GM19438 (cell line): ENCODE measurements around the gene SLC16A4.
"Not testable (repeated sequence)": the region's sequence is repeated elsewhere in the genome, so short reads cannot be mapped to it uniquely, and the experiment has no call there.

Source experiments
- ATAC-seq: cut with Tn5 transposase; IDR thresholded peaks from one replicate; pipeline ENCODE4 v1.9.1; 2021; ENCODE audit warnings: low read depth; ENCODE audit not compliant: unreplicated experiment

SLC16A4 gene

DNA sequence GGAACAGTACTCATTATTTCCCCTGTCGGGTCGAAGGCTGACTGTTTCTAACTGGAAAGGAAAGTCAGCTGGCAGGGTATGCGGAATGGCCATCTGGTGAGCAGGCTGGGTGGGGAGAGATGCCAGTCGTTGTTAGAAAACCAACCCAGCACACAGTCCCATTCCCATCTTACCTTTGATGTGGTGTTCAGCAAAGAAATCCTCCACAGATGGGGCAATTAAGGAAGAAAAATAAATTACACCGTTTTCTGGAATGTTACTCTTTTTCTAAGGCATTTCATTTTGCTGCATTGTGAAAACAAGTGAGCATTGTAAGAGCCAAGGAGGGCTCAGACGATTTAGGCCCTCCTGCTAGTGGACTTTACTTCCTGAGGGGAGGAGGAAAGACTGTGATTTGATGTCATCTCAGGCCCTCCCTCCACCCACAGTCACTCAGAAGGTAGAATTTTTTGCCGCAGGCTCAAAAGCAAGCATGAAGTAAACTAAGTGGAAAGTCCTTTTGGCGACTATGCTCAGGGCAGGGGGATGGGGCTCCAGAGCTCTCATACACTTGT, at the start of gene SLC16A4:
TSS of gene SLC16A4 (minus strand) at position 335 of the 554 bp plus-strand sequence. CDS start 1,703 bp downstream, outside the sequence.
- no peak for ATAC-seq

DNA sequence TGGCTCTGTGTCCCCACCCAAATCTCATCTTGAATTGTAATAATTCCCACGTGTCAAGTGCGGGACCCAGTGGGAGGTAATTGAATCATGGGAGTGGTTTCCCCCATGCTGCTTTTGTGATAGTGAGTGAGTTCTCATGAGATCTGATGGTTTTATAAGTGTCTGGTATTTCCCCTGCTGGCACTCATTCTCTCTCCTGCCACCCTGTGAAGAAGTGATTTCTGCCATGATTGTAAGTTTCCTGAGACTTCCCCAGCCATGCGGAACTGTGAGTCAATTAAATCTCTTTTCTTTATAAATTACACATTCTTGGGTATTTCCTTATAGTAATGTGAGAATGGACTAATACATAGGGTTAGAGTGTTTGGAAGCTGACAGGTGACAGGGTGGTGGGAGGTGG, 49.0 kb upstream of the SLC16A4 start:
- ATAC-seq: not testable (repeated sequence)

GRCh38 chr1:110438893-110439292, 48.1 kb upstream of the SLC16A4 start:
- ATAC-seq: no peak

GRCh38 chr1:110437645-110438299, 46.9 kb upstream of the SLC16A4 start:
- not testable (repeated sequence) for ATAC-seq

DNA sequence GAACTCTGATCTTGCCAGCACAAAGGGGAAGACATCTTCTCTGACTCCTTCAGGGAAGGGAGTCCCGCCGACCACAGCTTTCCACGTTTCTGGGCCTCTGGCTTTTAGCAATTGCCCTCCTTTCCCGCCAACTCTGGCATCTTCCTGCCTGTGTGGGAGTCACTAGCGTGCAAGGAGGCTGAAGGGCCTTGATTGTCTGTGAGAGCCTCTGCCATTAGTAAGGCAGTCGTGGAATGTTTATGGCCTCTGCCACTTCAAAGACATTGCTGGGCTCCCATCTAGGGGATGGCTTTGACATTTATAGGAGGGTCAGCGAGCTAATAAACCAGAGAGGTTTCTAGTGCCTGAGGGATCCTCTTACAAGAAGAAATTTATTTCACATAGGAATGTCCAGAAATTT, 45.8 kb upstream of the SLC16A4 start:
- no peak for ATAC-seq

DNA sequence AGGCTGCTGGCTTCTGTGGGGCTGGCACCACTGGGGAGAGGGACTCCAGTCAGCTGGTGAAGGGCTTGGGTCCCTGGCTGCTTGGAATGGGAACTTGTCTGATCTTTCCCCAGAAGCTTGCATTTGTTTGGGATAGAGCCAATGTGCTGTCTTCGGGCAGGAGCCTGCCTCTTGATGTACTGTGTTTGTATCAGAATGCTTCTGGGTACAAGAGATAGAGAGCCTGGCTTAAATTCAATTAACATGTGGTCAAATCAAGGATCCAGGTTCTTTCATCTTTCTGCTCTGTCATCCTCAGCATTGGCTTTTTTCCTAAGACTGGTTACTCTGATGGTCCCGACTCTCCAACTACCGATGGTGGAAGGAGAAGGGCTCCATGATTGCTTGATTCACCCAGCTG, 44.1 kb upstream of the SLC16A4 start:
- ATAC-seq: no peak

- no peak for ATAC-seq
Observed at GRCh38 chr1:110433803-110434202, 43.0 kb upstream of the SLC16A4 start.

DNA sequence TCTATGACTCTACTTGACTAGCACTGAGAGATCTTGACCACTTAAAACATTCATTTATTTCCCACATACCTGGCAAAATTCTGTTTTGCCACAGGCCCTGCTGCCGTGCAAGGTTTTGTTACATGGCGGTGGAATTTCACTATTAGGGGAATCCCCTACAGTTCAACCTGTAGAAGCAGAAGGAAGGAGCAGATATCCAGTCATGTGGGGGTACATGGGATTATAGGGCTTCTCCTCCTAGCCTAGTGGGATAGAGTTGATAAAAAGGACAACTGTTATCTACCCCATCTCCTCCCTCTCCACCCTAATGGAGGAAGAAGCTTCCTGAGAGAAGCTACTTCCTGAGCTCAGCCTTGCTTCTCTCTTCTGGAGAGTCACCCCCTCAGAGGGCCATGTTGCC, 42.4 kb upstream of the SLC16A4 start:
- no peak for ATAC-seq

DNA sequence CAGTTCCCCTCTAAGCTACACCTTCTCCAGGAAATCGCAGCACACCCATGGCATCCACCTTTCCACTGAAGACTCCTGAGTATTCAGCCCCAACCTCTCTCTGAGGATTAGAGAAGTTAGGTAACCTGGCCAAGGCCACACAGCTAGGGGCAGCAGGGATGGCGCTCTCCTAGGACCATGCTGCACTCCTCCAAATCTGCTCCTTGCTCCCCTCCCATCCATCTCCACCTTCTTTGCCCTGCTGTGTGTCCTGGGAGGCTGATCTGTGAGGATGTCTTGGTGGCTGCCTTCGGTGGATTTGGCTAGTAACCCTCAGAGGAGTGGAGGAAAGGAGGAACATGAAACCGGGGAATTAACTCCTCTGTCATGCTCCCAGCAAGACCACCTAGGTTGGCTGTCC, 40.1 kb upstream of the SLC16A4 start:
- ATAC-seq: no peak

- ATAC-seq: no peak
Observed at GRCh38 chr1:110430366-110430765, 39.5 kb upstream of the SLC16A4 start.

DNA sequence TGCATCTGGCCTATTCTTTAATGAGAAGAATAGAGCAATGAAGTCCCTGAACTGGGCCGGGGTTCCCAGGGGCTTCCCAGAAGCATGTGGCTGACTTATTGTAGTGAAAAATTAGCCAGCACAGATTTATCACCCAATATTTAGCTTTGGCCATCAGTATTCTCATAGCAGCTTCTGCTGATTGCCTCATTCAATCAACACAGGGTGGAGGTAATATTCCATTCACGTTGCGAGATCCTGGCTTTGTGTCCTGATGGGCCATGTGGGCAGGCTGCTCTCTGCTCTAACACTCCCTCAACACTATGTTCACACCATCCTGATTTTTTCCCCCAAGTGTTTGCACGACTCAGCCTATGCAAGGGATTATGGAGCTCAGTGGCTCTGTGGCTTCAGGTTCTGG, 38.1 kb upstream of the SLC16A4 start:
- ATAC-seq: no peak

DNA sequence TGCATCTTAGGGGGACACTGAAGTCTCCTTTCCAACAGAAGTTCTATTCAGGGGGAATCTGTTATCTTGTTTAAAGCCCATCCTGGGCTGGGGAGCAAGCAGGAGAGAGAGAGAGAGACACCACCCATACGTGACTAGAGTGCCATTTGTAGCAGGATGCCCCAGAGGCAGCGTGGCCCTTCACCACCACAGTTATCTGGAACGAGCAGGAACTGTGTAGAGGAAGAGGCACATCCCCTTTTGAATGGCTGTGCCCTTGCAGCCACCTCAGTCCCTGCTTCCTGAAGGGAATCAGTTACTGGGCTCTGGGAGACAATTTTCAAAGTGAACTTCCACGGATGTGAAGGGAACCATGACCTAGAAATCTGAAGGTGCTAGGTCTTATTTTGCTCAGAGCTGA, 36.0 kb upstream of the SLC16A4 start:
- ATAC-seq: no peak

DNA sequence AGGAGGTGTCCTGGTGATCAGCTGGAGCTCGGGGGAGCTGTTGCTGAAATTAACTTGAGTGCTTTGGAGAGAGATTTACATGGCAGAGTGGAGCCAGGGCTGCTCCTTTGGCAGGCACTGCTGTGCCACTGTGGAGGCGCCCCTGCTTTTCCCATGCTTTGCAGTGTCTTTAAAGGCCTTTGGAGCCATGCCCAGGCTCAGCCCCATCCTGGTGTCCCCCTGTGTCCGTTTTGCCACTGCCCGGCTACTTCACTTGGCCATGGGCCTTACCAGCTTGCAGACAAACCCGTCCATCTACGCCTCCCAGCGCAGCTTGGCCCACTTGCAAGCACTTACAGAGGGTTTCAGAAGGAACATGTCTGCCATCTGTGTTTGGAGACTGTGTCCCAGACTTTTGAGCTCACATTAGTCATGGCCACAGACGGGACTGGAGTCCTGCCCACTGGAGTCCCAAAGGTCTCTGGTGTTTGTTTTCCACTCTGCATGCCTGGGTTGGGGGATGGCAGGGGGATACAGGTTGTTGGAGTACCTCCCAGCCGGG, 34.9 kb upstream of the SLC16A4 start:
- ATAC-seq: no peak

GRCh38 chr1:110424699-110425611, 34.1 kb upstream of the SLC16A4 start:
- ATAC-seq: no peak

GRCh38 chr1:110420874-110421793, 30.3 kb upstream of the SLC16A4 start:
- no peak for ATAC-seq

DNA sequence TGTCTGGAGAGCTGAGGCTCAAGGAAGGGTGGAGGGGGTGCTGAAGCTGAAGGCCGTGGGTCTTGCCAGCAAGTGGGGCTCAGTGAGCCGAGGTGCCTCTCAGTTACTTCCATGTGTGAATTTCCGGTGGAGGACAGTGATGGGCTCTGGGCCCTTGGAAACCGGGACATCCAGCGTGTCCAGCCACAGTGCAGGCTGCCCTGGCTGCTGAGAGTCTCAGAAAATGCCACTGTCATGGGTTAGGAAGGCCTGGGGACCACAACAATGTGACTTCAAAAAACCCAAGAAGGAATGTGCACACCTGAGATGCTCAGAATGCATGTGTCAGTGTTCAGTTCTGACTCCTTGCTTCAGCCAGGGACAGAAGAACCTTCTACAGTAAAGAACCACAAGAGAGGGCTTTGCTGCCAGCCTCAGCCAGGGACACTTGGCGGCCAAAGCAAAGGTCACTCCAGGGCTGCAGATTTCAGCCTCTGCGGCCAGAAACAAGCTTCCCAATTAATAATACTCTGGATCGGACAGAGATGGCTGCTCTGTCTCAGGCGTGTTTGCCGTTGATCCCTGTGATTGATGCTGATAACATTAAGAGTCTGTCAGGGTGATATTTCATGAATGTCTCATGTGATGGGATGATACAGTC, 29.3 kb upstream of the SLC16A4 start:
- no peak for ATAC-seq

DNA sequence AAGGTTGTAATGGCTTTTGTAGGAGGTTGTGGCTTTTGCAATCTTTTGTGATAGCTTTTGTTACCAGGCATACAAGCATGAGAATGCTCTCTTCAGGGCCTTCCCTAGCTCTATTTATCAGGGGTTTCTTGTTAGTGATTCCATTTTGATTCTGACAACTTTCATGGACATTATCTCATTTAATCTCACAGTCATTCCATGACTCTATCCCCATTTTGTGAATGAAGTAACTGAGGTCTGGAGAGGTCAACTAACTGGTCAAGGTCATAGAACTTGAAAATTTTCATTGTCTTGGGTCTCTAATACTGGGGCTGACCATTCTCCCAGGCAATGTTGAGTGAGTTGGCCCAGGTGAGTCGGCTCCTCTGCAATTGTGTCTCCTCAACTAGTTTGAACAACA, 27.9 kb upstream of the SLC16A4 start:
- ATAC-seq: no peak

- ATAC-seq: not testable (repeated sequence)
Observed at GRCh38 chr1:110413045-110413444, 22.2 kb upstream of the SLC16A4 start.

- no peak for ATAC-seq
Observed at GRCh38 chr1:110412576-110412975, 21.8 kb upstream of the SLC16A4 start.
